AG04450 (cell line): ENCODE data around the gene FEN1. TPM values are rescaled to one million over a fixed set of nuclear protein-coding genes. Genes with fewer than 3 reads are reported as not detected.

Source experiments
- CTCF ChIA-PET: fragments of 300-600, 350-600 bp; formaldehyde crosslinking; extraction: SDS; loops from one replicate; lab custom pipeline; 2022; ENCODE audit warnings: antibody characterized with exemption, inconsistent platforms; lab: Charles Lee
- POLR2A ChIA-PET: fragments of 350-600 bp; formaldehyde crosslinking; extraction: SDS; loops from one replicate; lab custom pipeline; 2021; ENCODE audit warnings: antibody characterized with exemption, inconsistent platforms; lab: Yijun Ruan, JAX
- DNase-seq: peaks from one replicate; pipeline ENCODE4 v3.0.0-alpha.2; 2011; ENCODE audit warnings: low read depth, low spot score
- H3K27ac ChIP-seq: one replicate; pipeline ENCODE4 v1.5.1; 2012; ENCODE audit warnings: low read depth, low read length, control low read depth
- H3K27me3 ChIP-seq: one replicate; pipeline ENCODE4 v1.6.0; 2012; ENCODE audit warnings: low read length; ENCODE audit not compliant: control insufficient read depth, insufficient read depth
- H3K4me3 ChIP-seq: 2 replicates; pipeline ENCODE4 v1.5.1; 2011; ENCODE audit warnings: mild to moderate bottlenecking, low read depth, low read length, control low read depth
- H3K9me3 ChIP-seq: 2 replicates; pipeline ENCODE4 v1.5.1; 2012; ENCODE audit warnings: low read length; ENCODE audit not compliant: control insufficient read depth, insufficient read depth
- CTCF ChIP-seq: IDR thresholded peaks from 2 replicates; pipeline ENCODE4 v1.5.1; 2011; ENCODE audit warnings: low read depth, low read length, control low read depth, inconsistent platforms
- polyA plus RNA-seq: library from polyadenylated mRNA; depleted of rRNA; stranded (reverse); fragments of >200 nt; gene quantifications from 2 replicates; pipeline ENCODE4 v1.2.3, GENCODE V29; 2011

FEN1 gene
- polyA plus RNA-seq, 1 experiment, result 7.1 TPM

GRCh38 chr11:61769946-61770683 is 22.6 kb upstream of the FEN1 start:
- Histone ChIP-seq H3K4me3 (no peak overlapping the region), H3K27me3 (no peaks in the 10 kb centered on the region), H3K9me3 (no peaks in the 10 kb centered on the region), H3K27ac (no peak overlapping the region)
- ChIA-PET CTCF (interaction anchor here (0.6 kb wide), 1 partner anchor 17 kb away, joined by 3 read pairs; the partner anchor contains the start of gene MYRF), POLR2A (no interaction called here)
- no peak for TF ChIP-seq CTCF
- no peak for DNase-seq

- no peaks in the 10 kb centered on the region for H3K9me3 ChIP-seq
- H3K27me3 ChIP-seq, result no peaks in the 10 kb centered on the region
- ChIA-PET CTCF (no interaction called here), POLR2A (no interaction called here)
- DNase-seq, result no peak
- no peak overlapping the region for H3K27ac ChIP-seq
- no peak overlapping the region for H3K4me3 ChIP-seq
- no peak for TF ChIP-seq CTCF
These were observed 21.4 kb upstream of the FEN1 start for GRCh38 chr11:61771195-61771894.

- Histone ChIP-seq H3K9me3 (no peaks in the 10 kb centered on the region), H3K4me3 (no peak overlapping the region), H3K27me3 (no peaks in the 10 kb centered on the region), H3K27ac (no peak overlapping the region)
- TF ChIP-seq CTCF, result no peak
- DNase-seq, result no peak
- POLR2A ChIA-PET, result no interaction called here
- CTCF ChIA-PET, result interaction anchor here (0.7 kb wide), 1 partner anchor 39 kb away, joined by 3 read pairs; no protein-coding TSS in a partner anchor
These were observed 20.7 kb upstream of the FEN1 start for GRCh38 chr11:61771985-61772455.

- H3K9me3 ChIP-seq, result no peaks in the 10 kb centered on the region
- H3K27ac ChIP-seq, result no peak overlapping the region
- H3K27me3 ChIP-seq, result no peaks in the 10 kb centered on the region
- ChIA-PET POLR2A (no interaction called here), CTCF (no interaction called here)
- TF ChIP-seq CTCF, result no peak
- no peak for DNase-seq
- H3K4me3 ChIP-seq, result no peak overlapping the region
These were observed 19.4 kb upstream of the FEN1 start for GRCh38 chr11:61773356-61773755.

- CTCF ChIA-PET, result interaction anchor here (3.5 kb wide), 1 partner anchor 27 kb away, joined by 15 read pairs; no protein-coding TSS in a partner anchor
- DNase-seq, result no peak
- no peak overlapping the region for H3K27ac ChIP-seq
- no peak for TF ChIP-seq CTCF
- no peaks in the 10 kb centered on the region for H3K27me3 ChIP-seq
- H3K9me3 ChIP-seq, result no peaks in the 10 kb centered on the region
- no peak overlapping the region for H3K4me3 ChIP-seq
- POLR2A ChIA-PET, result interaction anchor here (1.0 kb wide), 1 partner anchor 10 kb away, joined by 8 read pairs; no protein-coding TSS in a partner anchor
These were observed 18.9 kb upstream of the FEN1 start for GRCh38 chr11:61773809-61774208.
